Activated naive CD8-positive, alpha-beta T cell treated with anti-CD3 and anti-CD28 coated beads, Interleukin-2, amount 50 U/mL, for 24 hours (primary cell): Measurements from ENCODE around the gene EEF1AKMT4.

ENCODE experiments used
- ATAC-seq: fragments of 150-1000 bp; cut with Tn5 transposase; one replicate; pipeline ENCODE4 v1.10.0; 2021
- DNase-seq: peaks from one replicate; pipeline ENCODE4 v3.0.0; 2021
- H3K27ac Mint-ChIP-seq: one replicate; pipeline ENCODE4 v1.8.0; 2021; ENCODE audit warnings: mild to moderate bottlenecking, mixed read lengths
- H3K27me3 Mint-ChIP-seq: one replicate; pipeline ENCODE4 v1.8.0; 2021; ENCODE audit warnings: mixed read lengths
- H3K36me3 Mint-ChIP-seq: one replicate; pipeline ENCODE4 v1.8.0; 2021; ENCODE audit warnings: low read depth, mixed read lengths
- H3K4me1 Mint-ChIP-seq: one replicate; pipeline ENCODE4 v1.8.0; 2021; ENCODE audit warnings: mixed read lengths
- H3K4me3 Mint-ChIP-seq: one replicate; pipeline ENCODE4 v1.8.0; 2021; ENCODE audit warnings: mild to moderate bottlenecking, moderate library complexity, mixed read lengths
- H3K9me3 Mint-ChIP-seq: one replicate; pipeline ENCODE4 v1.8.0; 2021; ENCODE audit warnings: mixed read lengths

EEF1AKMT4 gene

DNA sequence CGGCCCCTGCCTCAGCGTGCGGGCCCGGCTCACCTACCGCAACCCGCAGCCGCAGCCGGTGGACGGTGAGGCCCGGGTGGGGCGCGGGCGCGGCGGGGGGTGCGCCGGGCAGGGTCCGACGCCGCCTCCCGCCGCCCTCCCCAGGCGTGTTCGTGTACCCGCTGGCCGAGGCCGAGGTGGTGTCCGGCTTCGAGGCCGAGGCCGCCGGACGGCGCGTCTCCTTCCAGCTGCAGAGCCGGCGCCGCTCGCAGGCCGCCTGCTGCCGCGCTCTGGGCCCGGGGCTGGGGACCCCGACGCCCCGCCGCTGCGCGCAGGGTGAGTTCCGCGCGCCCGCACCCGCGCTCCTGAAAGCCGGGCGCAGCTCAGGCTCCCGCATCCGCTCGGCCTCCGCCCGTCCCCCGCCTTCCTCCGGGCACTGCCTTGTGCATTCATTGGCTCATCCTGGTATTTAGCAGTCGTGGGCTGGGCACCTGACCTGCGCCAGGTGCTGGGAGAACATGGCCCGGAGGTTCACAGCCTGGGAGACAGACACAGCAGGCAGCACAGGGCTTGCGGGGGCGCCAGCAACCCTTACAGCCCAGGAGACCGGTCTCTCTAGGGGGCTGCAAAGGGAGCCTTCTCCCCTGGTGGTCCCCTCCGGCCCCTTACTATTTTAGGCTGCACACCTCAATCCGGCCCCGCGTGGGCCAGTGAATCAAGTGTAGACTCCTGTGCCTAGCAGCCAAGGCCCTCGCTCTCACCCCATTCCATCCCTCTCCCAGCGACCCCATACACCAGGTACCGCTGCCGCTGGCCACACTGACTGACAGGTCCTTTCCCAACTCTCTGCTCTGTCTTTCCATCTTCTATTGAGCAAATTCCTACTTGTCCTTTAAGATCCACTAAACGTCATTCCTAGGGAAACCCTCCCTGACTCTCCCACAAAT is 18.6 kb upstream of the EEF1AKMT4 start:
- Mint-ChIP-seq H3K27ac (no peak overlapping the region), H3K4me1 (peaks cover 7% of the 10 kb centered on the region), H3K4me3 (peak overlapping the region; percentile 69), H3K9me3 (no peaks in the 10 kb centered on the region), H3K36me3 (no peaks in the 10 kb centered on the region), H3K27me3 (peaks cover 42% of the 10 kb centered on the region)
- ATAC-seq (no peak), DNase-seq (no peak)

DNA sequence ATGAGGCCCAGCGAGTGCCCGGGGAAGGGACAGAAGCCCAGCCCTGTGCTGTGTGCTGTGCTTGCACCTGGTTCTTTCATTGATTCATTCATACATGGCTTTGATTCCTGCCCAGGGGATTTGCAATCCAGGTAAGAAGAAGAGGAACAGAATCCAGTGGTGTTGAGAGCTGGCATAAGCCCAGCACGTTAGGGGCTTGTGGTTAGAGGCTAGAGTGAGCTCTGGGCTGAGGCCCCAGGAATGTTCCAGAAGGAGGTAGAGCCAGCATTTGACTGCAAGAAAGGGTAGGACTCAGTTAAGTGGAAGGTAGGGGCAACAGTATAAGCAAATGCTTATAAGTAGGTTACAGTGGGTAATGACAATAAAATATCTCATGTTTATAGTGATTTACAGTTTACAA is 17.8 kb upstream of the EEF1AKMT4 start:
- Mint-ChIP-seq H3K27ac (no peak overlapping the region), H3K36me3 (no peaks in the 10 kb centered on the region), H3K4me1 (peaks cover 7% of the 10 kb centered on the region), H3K27me3 (peaks cover 42% of the 10 kb centered on the region), H3K4me3 (no peak overlapping the region), H3K9me3 (no peaks in the 10 kb centered on the region)
- ATAC-seq, result no peak
- DNase-seq, result no peak

DNA sequence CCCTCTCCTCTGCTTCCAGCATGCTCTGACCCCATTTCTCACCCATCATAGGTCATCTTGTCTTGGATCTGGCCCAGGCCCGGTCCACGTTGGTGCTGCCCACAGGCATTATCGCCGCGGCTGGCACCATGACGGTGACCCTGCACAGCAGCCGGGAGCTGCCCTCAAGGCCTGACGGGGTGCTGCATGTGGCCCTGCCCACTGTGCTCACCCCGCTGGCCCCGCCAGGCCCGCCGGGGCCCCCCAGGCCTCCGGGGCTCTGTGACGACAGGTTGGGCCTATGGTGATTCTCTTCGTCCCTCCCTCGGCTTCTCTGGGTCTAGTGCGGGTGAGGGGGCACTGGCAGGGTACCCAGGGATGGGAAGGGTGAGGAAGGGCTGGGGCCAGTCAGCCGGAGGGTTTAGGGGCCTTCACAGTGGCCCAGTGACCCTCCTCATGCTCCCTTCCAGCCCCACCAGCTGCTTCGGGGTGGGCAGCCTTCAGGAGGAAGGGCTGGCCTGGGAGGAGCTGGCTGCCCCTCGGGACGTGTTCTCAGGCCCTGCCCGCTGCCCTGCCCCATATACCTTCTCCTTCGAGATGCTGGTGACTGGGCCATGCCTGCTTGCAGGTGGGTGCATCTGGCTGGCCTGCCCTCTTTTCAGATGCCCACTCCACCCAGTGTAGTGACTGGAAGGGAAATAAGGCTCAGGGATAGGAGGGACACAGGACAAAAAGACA is 16.2 kb upstream of the EEF1AKMT4 start:
- no peaks in the 10 kb centered on the region for H3K9me3 Mint-ChIP-seq
- H3K27me3 Mint-ChIP-seq, result peaks cover 34% of the 10 kb centered on the region
- no peak for ATAC-seq
- H3K36me3 Mint-ChIP-seq, result no peaks in the 10 kb centered on the region
- H3K4me1 Mint-ChIP-seq, result peaks cover 7% of the 10 kb centered on the region
- no peak overlapping the region for H3K27ac Mint-ChIP-seq
- no peak for DNase-seq
- H3K4me3 Mint-ChIP-seq, result no peak overlapping the region

DNA sequence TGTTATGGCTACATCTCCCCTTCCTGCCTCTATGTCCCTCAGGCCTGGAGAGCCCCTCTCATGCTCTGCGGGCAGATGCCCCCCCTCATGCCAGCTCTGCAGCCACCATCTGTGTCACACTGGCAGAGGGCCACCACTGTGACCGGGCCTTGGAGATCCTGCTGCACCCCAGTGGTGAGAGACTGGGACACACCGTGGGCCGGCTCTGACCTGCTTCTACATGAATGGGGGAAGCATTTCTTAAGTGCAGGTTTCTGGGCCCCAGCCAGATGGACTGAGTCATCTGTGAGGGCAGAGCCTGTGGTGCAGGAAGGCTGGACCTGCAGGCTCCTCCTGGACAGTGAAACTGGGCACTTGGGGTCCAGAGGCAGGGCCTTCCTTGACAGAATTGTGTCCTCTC is 15.2 kb upstream of the EEF1AKMT4 start:
- no peak for DNase-seq
- H3K27ac Mint-ChIP-seq, result no peak overlapping the region

DNA sequence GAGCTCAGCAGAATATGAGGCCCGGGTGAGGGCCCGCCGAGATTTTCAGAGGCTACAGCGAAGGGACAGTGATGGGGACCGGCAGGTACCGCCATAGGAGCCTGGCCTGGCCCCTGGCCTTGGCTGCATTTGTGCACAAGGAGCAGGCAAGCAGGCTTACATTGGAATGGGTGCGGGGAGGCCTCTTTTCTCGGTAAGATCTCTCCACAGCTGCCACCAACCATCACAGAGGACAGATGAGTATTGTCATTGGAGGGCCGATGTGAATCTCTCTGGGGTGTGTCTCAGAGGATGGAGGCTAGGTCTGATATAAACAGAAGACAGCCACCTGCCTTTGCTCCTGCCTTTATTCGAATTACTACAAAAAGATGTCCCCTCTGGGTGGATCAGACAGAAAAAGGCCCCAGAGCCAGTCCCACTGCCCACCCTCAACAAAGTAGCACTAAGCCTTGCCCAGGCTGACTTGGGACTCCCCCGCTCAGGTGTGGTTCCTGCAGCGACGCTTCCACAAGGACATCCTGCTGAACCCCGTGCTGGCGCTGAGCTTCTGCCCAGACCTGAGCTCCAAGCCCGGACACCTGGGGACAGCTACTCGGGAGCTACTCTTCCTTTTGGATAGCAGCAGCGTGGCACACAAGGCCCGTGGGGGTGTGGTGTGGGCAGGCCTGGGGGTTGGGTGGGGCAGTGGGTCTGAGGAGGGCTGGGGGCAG is 14.6 kb upstream of the EEF1AKMT4 start:
- peak; percentile 4 for ATAC-seq
- peaks cover 7% of the 10 kb centered on the region for H3K4me1 Mint-ChIP-seq
- no peak for DNase-seq
- H3K27me3 Mint-ChIP-seq, result peaks cover 23% of the 10 kb centered on the region
- no peak overlapping the region for H3K27ac Mint-ChIP-seq
- H3K36me3 Mint-ChIP-seq, result no peaks in the 10 kb centered on the region
- H3K9me3 Mint-ChIP-seq, result no peaks in the 10 kb centered on the region
- H3K4me3 Mint-ChIP-seq, result no peak overlapping the region

More for the DNA sequence above, 15.2 kb upstream of the EEF1AKMT4 start:
- no peak for ATAC-seq
- H3K36me3 Mint-ChIP-seq, result no peaks in the 10 kb centered on the region
- no peaks in the 10 kb centered on the region for H3K9me3 Mint-ChIP-seq
- H3K27me3 Mint-ChIP-seq, result peaks cover 25% of the 10 kb centered on the region
- peaks cover 7% of the 10 kb centered on the region for H3K4me1 Mint-ChIP-seq
- H3K4me3 Mint-ChIP-seq, result no peak overlapping the region

DNA sequence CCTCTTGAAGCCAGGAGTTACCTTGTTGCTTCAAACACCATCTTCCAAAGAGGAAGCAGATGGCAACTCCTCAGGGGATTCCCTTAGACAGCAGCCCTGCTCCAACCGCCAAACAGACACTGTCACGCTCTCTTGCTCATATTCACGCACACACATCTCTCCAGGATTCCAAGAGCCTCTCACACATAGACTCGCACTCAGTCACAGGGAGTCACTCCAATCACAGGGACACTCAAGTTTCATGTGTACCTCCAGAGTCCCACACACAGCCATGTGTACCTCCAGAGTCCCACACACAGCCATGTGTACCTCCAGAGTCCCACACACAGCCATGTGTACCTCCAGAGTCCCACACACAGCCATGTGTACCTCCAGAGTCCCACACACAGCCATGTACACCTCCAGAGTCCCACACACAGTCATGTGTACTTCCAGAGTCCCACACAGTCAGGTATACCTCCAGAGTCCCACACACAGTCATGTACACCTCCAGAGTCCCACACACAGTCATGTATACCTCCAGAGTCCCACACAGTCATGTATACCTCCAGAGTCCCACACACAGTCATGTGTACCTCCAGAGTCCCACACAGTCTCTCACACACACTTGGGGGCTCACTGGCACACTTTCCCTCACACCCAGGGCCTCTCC is 14.0 kb upstream of the EEF1AKMT4 start:
- no peak for ATAC-seq
- no peaks in the 10 kb centered on the region for H3K36me3 Mint-ChIP-seq
- H3K27me3 Mint-ChIP-seq, result peaks cover 22% of the 10 kb centered on the region
- no peak overlapping the region for H3K27ac Mint-ChIP-seq
- no peak for DNase-seq
- H3K4me1 Mint-ChIP-seq, result peaks cover 7% of the 10 kb centered on the region
- no peak overlapping the region for H3K4me3 Mint-ChIP-seq
- H3K9me3 Mint-ChIP-seq, result no peaks in the 10 kb centered on the region

DNA sequence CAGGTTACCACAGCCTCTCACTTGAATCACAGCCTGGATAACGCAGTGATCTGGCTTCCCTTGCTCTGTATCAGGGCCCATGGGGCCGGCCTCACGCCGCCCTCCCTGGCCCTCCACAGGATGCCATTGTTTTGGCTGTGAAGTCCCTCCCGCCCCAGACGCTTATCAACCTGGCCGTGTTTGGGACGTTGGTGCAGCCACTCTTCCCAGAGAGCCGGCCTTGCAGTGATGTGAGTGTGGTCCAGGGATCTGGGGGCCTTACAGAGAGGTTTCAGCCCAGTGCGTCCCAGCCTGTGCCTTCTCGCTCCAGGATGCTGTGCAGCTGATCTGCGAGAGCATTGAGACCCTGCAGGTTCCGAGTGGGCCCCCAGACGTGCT is 13.4 kb upstream of the EEF1AKMT4 start:
- DNase-seq, result no peak
- no peak overlapping the region for H3K4me3 Mint-ChIP-seq
- no peaks in the 10 kb centered on the region for H3K36me3 Mint-ChIP-seq
- H3K9me3 Mint-ChIP-seq, result no peaks in the 10 kb centered on the region
- peaks cover 20% of the 10 kb centered on the region for H3K27me3 Mint-ChIP-seq
- H3K27ac Mint-ChIP-seq, result no peak overlapping the region
- peaks cover 5% of the 10 kb centered on the region for H3K4me1 Mint-ChIP-seq
- no peak for ATAC-seq

DNA sequence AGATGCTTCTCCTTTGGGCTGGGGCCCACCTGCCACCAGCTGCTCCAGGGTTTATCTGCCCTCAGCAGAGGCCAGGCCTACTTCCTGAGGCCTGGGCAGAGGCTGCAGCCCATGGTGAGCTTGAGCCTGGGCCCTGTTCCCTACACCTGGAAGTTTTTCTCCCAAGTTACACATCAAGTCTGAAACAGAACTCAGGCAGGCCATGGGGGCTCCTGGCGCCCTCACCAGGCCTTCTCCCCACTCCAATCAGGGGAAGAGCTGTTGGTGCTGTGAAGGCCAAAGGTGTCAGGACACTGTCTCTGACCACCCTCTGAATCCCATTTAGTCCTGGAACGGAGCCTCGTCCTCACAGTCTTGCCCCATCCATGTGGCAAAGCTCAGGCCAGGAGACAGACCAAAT is 12.8 kb upstream of the EEF1AKMT4 start:
- Mint-ChIP-seq H3K4me3 (no peak overlapping the region), H3K27me3 (peaks cover 14% of the 10 kb centered on the region), H3K9me3 (no peaks in the 10 kb centered on the region), H3K36me3 (no peaks in the 10 kb centered on the region), H3K4me1 (no peaks in the 10 kb centered on the region), H3K27ac (no peak overlapping the region)
- DNase-seq, result no peak
- ATAC-seq, result no peak

DNA sequence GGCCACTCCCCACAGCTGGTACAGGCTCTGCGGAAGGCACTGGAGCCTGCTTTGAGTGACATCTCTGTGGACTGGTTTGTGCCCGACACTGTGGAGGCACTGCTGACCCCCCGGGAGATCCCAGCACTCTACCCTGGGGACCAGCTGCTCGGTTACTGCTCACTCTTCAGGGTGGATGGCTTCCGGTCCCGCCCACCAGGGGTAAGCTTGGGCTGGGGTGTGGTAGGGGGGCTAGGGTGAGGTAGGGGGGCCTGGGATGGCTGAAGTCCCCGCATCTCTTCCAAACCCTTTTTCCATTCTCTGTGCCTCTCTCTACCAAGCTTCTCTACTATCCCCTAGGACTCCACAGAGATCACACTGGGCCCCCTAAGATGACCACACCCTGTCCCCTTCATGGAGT is 12.3 kb upstream of the EEF1AKMT4 start:
- Mint-ChIP-seq H3K36me3 (peaks cover 2% of the 10 kb centered on the region), H3K4me1 (no peaks in the 10 kb centered on the region), H3K9me3 (no peaks in the 10 kb centered on the region), H3K27ac (no peak overlapping the region), H3K27me3 (peaks cover 8% of the 10 kb centered on the region), H3K4me3 (no peak overlapping the region)
- ATAC-seq, result no peak
- DNase-seq, result no peak

DNA sequence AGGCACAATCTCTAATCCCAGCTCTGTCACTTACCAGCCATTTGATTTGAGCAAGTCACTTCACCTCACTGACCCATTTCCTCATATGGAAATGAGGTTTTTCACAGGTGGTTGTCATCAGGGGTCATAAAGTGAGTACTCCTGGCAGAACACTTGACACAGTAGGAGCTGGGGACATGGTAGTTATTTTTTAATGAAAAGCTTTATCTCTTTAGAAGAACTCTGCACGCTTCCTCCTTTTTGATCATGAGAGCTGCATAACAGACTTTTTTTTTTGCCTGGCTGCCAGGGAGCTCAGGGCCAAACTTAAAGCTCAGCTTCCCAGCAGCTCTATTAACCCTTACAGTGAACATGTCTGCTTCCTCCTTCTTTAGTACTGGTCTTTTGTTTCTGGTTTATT is 11.7 kb upstream of the EEF1AKMT4 start:
- no peak overlapping the region for H3K4me3 Mint-ChIP-seq
- H3K27ac Mint-ChIP-seq, result no peak overlapping the region
- no peaks in the 10 kb centered on the region for H3K4me1 Mint-ChIP-seq
- ATAC-seq, result no peak
- peaks cover 6% of the 10 kb centered on the region for H3K36me3 Mint-ChIP-seq
- DNase-seq, result no peak
- H3K9me3 Mint-ChIP-seq, result no peaks in the 10 kb centered on the region
- H3K27me3 Mint-ChIP-seq, result peaks cover 3% of the 10 kb centered on the region

DNA sequence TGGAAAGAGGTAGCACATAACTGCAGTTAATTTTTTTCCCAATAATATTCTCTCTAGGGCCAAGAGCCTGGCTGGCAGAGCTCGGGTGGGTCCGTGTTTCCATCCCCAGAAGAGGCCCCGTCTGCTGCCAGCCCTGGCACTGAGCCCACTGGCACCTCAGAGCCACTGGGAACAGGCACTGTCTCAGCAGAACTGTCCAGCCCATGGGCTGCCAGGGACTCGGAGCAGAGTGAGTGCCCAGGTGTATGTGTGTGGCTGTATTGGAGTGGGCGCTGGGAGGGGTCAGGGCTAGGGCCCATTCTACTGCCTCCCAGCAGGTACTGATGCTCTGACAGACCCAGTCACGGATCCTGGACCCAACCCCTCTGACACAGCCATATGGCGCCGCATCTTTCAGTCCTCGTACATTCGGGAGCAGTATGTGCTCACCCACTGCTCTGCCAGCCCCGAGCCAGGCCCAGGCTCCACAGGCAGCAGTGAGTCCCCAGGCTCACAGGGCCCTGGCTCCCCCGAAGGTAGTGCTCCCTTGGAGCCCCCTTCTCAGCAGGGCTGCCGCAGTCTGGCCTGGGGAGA is 11.1 kb upstream of the EEF1AKMT4 start:
- no peak for DNase-seq
- H3K4me3 Mint-ChIP-seq, result no peak overlapping the region
- no peaks in the 10 kb centered on the region for H3K9me3 Mint-ChIP-seq
- no peak overlapping the region for H3K27ac Mint-ChIP-seq
- peaks cover 2% of the 10 kb centered on the region for H3K27me3 Mint-ChIP-seq
- H3K36me3 Mint-ChIP-seq, result peaks cover 8% of the 10 kb centered on the region
- no peak for ATAC-seq
- no peaks in the 10 kb centered on the region for H3K4me1 Mint-ChIP-seq

DNA sequence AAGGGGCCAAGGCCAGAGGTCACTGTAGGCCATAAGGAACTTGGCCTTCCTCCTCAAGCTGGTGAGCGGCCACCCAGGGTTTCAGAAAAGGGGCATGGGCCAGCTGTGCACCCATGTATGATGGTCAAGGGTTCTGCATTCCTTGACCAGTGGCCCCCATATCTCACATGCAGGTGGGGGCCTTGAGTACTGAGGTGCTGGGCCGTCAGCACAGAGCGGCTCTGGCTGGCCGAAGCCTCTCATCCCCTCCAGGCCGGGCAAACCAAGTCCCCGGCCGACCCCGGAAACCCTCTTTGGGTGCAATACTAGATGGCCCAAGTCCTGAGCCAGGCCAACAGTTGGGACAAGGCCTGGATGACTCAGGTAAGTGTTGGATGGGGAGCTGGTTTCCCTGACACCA is 10.3 kb upstream of the EEF1AKMT4 start:
- Mint-ChIP-seq H3K36me3 (peaks cover 8% of the 10 kb centered on the region), H3K4me1 (no peaks in the 10 kb centered on the region), H3K27me3 (no peaks in the 10 kb centered on the region), H3K4me3 (no peak overlapping the region), H3K27ac (no peak overlapping the region), H3K9me3 (no peaks in the 10 kb centered on the region)
- no peak for DNase-seq
- no peak for ATAC-seq

DNA sequence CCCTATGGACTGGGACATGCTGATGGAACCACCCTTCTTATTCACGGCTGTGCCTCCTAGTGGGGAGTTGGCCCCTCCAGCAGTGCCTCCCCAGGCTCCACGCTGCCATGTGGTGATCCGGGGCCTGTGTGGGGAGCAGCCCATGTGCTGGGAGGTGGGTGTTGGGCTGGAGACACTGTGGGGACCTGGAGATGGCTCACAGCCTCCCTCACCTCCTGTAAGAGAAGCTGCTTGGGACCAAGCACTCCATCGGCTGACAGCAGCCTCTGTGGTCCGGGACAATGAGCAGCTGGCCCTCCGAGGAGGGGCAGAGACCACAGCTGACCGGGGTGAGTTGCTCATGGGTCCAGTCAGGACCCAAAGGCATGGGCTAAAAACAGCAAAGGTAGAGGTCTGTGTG is 9.8 kb upstream of the EEF1AKMT4 start:
- Mint-ChIP-seq H3K9me3 (no peaks in the 10 kb centered on the region), H3K27ac (no peak overlapping the region), H3K4me1 (no peaks in the 10 kb centered on the region), H3K36me3 (peaks cover 12% of the 10 kb centered on the region), H3K27me3 (no peaks in the 10 kb centered on the region), H3K4me3 (no peak overlapping the region)
- DNase-seq (no peak), ATAC-seq (no peak)
